ENCODE results near the gene GPER1.
A peak's percentile ranks its signal among the peaks of the same experiment; 100 is the strongest.

Gene GPER1

GRCh38 chr7:1081931-1082401, 5.9 kb upstream of the GPER1 start:
- TF ChIP-seq, protein P1, sequence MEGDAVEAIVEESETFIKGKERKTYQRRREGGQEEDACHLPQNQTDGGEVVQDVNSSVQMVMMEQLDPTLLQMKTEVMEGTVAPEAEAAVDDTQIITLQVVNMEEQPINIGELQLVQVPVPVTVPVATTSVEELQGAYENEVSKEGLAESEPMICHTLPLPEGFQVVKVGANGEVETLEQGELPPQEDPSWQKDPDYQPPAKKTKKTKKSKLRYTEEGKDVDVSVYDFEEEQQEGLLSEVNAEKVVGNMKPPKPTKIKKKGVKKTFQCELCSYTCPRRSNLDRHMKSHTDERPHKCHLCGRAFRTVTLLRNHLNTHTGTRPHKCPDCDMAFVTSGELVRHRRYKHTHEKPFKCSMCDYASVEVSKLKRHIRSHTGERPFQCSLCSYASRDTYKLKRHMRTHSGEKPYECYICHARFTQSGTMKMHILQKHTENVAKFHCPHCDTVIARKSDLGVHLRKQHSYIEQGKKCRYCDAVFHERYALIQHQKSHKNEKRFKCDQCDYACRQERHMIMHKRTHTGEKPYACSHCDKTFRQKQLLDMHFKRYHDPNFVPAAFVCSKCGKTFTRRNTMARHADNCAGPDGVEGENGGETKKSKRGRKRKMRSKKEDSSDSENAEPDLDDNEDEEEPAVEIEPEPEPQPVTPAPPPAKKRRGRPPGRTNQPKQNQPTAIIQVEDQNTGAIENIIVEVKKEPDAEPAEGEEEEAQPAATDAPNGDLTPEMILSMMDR (conservative IDR thresholded peaks at IDR 0.05) = no peak
- H3K27ac ChIP-seq = no peak overlapping the region

GRCh38 chr7:1083729-1084657, 3.9 kb upstream of the GPER1 start:
- no peak overlapping the region for H3K27ac ChIP-seq
- TF ChIP-seq, protein P1 (conservative IDR thresholded peaks at IDR 0.05) = no peak

- H3K27ac ChIP-seq = no peak overlapping the region
- TF ChIP-seq, protein P1 (conservative IDR thresholded peaks at IDR 0.05) = no peak
Observed at GRCh38 chr7:1085266-1085665, 2.6 kb upstream of the GPER1 start.

DNA sequence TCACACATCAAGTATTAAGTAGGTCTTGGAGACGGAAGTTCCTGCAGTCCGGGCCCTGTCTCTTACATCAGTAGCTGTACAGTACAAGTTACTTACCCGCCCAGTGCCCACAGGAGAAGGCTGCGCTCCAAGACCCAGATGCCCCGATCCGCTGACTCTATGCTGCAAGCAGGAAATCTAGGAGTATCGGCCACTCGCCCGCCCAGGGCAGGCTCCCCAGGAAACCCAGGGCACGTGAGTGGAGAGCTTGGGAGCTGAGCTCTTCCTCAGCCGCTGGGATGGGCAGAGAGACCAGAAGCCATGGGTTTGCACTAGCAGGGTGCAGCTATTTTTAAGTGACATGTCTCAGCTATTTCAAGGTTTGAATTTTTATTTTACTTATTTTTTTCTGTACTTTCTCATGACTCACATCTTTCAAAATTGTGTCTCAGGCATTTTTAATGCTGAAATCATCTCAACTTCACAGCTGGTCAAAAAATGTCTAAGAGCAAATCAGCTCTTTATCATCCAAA, 1.9 kb upstream of the GPER1 start:
- H3K27ac ChIP-seq = no peak overlapping the region; the same call in 1 of the 2 replicates

DNA sequence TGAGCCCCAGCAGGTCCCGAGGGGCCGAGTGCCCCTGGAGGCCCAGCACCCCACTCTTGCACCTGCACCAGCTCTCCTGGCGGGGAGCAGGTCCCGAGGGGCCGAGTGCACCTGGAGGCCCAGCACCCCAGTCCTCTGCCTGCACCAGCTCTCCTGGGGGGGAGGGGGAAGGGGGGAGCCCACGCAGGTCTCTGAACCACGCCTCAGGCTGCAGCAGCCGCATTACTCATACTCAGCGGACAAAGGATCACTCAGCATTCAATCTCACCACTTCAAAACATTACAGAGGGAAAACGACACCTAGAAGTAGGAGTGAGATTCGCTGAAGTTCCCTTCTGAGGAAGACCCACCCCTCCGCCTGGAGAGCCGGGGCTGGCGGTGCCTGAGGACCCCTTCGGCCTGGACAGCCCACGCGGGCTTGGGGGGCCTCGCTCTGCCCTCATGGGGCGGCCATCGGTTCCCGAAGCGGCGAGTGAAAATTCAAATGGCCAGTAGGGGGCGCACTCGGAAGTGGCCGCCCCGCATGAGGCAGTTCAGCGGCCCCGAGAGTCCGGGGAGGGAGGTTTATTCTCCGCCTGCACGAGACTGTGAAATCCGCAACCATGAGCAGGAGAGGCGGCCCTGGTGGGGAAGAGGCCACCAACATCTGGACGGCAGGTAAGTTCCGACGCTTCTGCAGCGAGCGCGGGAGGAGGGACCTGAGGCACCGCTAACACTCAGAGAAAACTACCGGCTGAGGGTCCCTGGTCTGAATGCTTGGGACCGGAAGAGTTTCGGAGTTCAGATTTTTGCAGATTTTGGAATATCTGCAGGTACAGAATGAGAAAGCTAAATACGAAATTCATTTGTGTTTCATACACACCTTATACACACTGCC, 1.1 kb upstream of the GPER1 start:
- H3K27ac ChIP-seq = peak overlapping the region; percentile 57
- TF ChIP-seq, protein P1 (conservative IDR thresholded peaks at IDR 0.05) = peak; percentile 94

More for the DNA sequence above, 1.9 kb upstream of the GPER1 start:
- TF ChIP-seq, protein P1 (conservative IDR thresholded peaks at IDR 0.05) = no peak

DNA sequence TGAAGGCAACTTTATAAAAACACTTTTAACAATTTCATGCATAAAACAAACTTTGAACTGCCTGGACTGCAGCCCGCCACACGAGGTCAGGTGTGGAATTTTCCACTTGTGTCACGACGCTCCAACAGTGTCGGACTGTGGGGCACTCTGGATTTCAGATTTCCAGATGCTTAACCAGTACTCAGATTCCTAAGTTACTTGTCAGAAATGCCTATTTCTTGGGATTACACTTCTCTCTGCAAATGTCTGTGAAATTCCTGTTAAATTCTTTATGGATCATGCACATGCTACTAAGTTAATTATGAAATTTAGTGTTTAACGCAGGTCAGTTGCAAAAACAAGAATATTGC, 473 bp upstream of the GPER1 start:
- peak overlapping the region; percentile 57 for H3K27ac ChIP-seq
- TF ChIP-seq, protein P1 (conservative IDR thresholded peaks at IDR 0.05) = no peak

GRCh38 chr7:1090236-1090635, 2.3 kb downstream of the GPER1 start:
- TF ChIP-seq, protein P1 (conservative IDR thresholded peaks at IDR 0.05) = no peak
- no peak overlapping the region for H3K27ac ChIP-seq

Measured in VCaP (cell line).